HL-60 (cell line): ENCODE results near the gene ULBP1.

Experiments
- CTCF ChIP-seq: IDR thresholded peaks from one replicate; pipeline ENCODE4 v1.5.1; 2011; ENCODE audit warnings: low read length, control low read depth, inconsistent platforms; ENCODE audit not compliant: insufficient read depth
- GABPA ChIP-seq: IDR thresholded peaks from 2 replicates; pipeline ENCODE4 v1.6.1; 2012; ENCODE audit warnings: low read depth
- POLR2AphosphoS5 ChIP-seq: IDR thresholded peaks from 2 replicates; pipeline ENCODE4 v1.6.1; 2012; ENCODE audit warnings: low read depth
- SPI1 ChIP-seq: IDR thresholded peaks from 2 replicates; pipeline ENCODE4 v1.6.1; 2012; ENCODE audit warnings: low read depth, mild to moderate bottlenecking, borderline replicate concordance
- TF ChIP-seq, protein P1 (sequence below): IDR thresholded peaks from 2 replicates; pipeline ENCODE4 v1.6.1; 2012; ENCODE audit warnings: low read depth; ENCODE audit not compliant: insufficient replicate concordance

DNA sequence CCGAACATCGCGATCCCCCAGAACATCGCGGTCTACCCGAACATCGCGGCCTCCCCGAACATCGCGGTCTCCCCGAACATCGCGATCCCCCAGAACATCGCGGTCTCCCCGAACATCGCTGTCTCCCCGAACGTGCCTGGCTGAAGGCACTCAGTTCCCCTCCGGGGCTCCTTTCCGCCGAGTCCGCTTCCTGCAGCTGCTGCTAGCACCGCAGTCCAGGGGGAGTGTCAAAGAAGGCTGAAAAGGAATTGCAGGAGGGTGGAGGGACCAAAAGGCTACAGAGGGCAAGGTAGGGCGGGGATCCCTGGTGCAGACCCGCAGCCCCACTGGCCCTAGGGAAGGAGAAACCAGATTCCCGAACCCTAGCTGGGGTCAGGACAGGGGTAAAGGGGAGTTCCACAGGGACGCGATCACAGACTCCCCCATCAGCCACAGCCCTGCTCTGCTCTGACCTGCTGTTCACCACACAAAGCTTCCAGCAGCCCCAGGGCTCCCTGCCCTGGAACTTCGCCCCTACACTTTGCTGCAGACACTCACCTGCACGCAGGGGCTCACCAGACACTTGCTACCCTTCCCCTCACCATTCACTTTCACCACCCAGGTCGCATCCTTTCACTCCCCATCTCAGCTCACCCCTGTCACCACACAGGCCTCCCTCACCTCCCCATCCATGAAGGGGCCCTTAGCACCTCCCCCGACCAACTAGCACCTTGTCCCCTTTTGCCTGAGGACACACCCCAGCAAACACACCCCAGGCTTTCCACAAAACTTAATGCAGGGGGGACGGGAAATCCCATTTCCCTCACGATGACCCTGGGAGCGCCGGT lies 1.7 kb downstream of the ULBP1 start:
- TF ChIP-seq POLR2AphosphoS5 (no peak), CTCF (no peak), SPI1 (no peak), GABPA (no peak)
- TF ChIP-seq, protein P1, sequence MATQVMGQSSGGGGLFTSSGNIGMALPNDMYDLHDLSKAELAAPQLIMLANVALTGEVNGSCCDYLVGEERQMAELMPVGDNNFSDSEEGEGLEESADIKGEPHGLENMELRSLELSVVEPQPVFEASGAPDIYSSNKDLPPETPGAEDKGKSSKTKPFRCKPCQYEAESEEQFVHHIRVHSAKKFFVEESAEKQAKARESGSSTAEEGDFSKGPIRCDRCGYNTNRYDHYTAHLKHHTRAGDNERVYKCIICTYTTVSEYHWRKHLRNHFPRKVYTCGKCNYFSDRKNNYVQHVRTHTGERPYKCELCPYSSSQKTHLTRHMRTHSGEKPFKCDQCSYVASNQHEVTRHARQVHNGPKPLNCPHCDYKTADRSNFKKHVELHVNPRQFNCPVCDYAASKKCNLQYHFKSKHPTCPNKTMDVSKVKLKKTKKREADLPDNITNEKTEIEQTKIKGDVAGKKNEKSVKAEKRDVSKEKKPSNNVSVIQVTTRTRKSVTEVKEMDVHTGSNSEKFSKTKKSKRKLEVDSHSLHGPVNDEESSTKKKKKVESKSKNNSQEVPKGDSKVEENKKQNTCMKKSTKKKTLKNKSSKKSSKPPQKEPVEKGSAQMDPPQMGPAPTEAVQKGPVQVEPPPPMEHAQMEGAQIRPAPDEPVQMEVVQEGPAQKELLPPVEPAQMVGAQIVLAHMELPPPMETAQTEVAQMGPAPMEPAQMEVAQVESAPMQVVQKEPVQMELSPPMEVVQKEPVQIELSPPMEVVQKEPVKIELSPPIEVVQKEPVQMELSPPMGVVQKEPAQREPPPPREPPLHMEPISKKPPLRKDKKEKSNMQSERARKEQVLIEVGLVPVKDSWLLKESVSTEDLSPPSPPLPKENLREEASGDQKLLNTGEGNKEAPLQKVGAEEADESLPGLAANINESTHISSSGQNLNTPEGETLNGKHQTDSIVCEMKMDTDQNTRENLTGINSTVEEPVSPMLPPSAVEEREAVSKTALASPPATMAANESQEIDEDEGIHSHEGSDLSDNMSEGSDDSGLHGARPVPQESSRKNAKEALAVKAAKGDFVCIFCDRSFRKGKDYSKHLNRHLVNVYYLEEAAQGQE, result no peak
